Measurements from ENCODE around the gene FREY1.

The FREY1 gene

DNA sequence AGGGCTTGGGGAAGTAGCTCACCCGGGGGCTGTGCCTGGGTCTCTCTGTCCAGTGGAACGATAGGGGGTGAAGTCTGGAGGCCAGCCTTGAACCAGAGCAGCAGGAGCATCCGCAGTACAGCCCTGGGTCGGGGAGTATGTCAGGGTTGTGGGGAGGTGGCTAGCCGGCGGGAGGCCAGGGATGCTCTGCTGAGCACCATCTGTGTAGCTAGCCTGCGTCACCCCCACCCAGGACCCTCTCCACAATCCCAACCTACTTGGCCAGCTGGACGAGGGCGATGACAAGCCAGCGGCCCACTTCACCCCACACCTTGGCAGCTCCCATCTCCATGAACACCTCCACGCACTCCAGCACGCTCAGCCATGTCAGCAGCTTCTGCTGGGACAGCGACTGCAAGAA lies 8.4 kb upstream of the FREY1 start:
- TF ChIP-seq, protein P1, sequence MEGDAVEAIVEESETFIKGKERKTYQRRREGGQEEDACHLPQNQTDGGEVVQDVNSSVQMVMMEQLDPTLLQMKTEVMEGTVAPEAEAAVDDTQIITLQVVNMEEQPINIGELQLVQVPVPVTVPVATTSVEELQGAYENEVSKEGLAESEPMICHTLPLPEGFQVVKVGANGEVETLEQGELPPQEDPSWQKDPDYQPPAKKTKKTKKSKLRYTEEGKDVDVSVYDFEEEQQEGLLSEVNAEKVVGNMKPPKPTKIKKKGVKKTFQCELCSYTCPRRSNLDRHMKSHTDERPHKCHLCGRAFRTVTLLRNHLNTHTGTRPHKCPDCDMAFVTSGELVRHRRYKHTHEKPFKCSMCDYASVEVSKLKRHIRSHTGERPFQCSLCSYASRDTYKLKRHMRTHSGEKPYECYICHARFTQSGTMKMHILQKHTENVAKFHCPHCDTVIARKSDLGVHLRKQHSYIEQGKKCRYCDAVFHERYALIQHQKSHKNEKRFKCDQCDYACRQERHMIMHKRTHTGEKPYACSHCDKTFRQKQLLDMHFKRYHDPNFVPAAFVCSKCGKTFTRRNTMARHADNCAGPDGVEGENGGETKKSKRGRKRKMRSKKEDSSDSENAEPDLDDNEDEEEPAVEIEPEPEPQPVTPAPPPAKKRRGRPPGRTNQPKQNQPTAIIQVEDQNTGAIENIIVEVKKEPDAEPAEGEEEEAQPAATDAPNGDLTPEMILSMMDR (IDR thresholded peaks at IDR 0.05; ENCODE audit: low read depth, low read length, missing control alignments) = no peak
- in situ Hi-C loops (cut with HindIII; ENCODE audit: low pct_ligation_motif_present, low sequenced_read_pairs) = no loop called here
- Histone ChIP-seq H3K4me3 (ENCODE audit: low read depth, low read length) (no peak overlapping the region), H3K27ac (no peak overlapping the region), H3K27me3 (replicated peaks) (no peaks in the 10 kb centered on the region), H3K36me3 (replicated peaks) (peaks cover 32% of the 10 kb centered on the region)
- no peak for DNase-seq

DNA sequence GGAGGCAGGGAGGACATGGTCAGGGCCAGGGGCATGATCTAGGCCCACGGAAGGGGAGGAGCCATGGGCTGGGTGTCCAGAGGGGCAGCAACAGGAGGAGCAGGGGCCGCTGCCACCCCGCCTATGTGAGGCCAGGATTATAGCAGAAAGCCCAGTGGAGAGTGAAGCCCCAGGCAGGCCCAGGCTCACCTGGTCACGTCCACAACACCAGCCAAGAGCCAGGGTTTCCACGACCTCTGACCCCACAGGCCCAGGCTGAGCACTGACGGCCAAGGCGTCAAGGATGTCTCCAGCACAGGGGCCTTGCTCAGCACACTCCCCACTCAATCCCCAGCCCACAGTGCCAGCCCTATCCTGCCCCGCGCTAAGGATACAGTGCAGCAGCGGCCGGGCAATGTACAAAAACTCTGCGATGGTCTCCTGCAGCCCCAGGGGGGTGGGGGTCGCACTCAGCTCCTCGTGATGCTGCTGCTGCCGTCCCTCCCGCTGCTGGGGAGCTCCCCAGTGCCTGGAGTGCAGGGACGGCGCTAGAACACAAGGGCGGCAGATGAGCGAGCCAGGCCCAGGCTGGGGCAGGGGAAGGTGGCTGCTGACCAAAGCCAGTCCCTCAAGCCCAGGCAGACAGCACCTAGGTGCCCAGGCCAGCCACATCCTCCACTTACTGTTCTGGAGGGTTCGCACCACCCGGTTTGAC lies 7.0 kb upstream of the FREY1 start:
- in situ Hi-C loops (cut with HindIII; ENCODE audit: low pct_ligation_motif_present, low sequenced_read_pairs) = no loop called here
- H3K36me3 ChIP-seq (replicated peaks) = peaks cover 39% of the 10 kb centered on the region

DNA sequence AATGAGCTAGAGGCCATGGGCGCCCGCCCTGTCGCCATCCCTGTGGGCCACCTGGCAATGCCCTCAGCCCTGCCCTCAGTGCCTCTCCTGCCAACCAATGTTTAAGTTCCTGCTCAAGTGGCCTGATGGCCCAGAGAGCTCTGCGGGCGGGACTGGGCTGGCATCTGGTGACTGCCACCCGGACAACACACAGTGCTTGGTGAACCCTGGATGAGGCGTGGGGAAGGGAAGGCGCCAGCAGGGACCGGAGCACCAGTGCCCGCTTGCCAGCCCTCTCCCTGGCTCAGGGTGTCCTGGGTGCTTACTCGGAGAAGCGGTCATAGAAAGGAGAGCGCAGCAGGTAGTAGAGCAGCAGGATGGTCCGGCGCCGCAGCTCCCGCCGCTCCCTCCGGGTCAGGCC lies 6.4 kb upstream of the FREY1 start:
- in situ Hi-C loops (cut with HindIII; ENCODE audit: low pct_ligation_motif_present, low sequenced_read_pairs) = no loop called here

More for the DNA sequence above, 7.0 kb upstream of the FREY1 start:
- no peak overlapping the region for H3K4me3 ChIP-seq (ENCODE audit: low read depth, low read length)
- H3K27ac ChIP-seq = no peak overlapping the region
- no peak for DNase-seq
- TF ChIP-seq, protein P1 (IDR thresholded peaks at IDR 0.05; ENCODE audit: low read depth, low read length, missing control alignments) = no peak
- no peaks in the 10 kb centered on the region for H3K27me3 ChIP-seq (replicated peaks)

DNA sequence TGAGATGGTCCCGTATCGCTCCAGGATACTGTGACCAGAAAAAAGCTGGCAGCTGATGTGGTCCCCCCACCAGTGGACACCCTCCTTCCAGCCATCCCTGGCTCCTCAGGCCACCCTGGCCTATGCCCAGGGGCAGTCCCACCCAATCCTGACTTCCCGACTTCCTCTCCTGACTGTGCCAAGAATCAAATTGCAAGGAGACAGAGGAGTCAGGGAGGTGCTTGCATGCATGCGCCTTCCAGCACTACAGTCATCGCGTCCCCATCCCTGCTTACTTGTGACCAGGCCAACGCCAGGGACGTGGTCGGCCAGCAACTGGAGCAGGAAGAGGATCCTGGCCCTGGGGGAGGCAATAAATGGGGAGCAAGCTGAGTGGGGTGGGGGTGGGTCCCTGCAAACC lies 3.6 kb upstream of the FREY1 start:
- Histone ChIP-seq H3K36me3 (replicated peaks) (peaks cover 39% of the 10 kb centered on the region), H3K4me3 (ENCODE audit: low read depth, low read length) (no peak overlapping the region), H3K27me3 (replicated peaks) (no peaks in the 10 kb centered on the region), H3K27ac (no peak overlapping the region)
- in situ Hi-C loops (cut with HindIII; ENCODE audit: low pct_ligation_motif_present, low sequenced_read_pairs) = no loop called here
- TF ChIP-seq, protein P1 (IDR thresholded peaks at IDR 0.05; ENCODE audit: low read depth, low read length, missing control alignments) = no peak
- DNase-seq = no peak

More for the DNA sequence above, 6.4 kb upstream of the FREY1 start:
- no peak overlapping the region for H3K27ac ChIP-seq
- no peaks in the 10 kb centered on the region for H3K27me3 ChIP-seq (replicated peaks)
- peaks cover 39% of the 10 kb centered on the region for H3K36me3 ChIP-seq (replicated peaks)
- H3K4me3 ChIP-seq (ENCODE audit: low read depth, low read length) = no peak overlapping the region
- DNase-seq = no peak
- TF ChIP-seq, protein P1 (IDR thresholded peaks at IDR 0.05; ENCODE audit: low read depth, low read length, missing control alignments) = no peak

DNA sequence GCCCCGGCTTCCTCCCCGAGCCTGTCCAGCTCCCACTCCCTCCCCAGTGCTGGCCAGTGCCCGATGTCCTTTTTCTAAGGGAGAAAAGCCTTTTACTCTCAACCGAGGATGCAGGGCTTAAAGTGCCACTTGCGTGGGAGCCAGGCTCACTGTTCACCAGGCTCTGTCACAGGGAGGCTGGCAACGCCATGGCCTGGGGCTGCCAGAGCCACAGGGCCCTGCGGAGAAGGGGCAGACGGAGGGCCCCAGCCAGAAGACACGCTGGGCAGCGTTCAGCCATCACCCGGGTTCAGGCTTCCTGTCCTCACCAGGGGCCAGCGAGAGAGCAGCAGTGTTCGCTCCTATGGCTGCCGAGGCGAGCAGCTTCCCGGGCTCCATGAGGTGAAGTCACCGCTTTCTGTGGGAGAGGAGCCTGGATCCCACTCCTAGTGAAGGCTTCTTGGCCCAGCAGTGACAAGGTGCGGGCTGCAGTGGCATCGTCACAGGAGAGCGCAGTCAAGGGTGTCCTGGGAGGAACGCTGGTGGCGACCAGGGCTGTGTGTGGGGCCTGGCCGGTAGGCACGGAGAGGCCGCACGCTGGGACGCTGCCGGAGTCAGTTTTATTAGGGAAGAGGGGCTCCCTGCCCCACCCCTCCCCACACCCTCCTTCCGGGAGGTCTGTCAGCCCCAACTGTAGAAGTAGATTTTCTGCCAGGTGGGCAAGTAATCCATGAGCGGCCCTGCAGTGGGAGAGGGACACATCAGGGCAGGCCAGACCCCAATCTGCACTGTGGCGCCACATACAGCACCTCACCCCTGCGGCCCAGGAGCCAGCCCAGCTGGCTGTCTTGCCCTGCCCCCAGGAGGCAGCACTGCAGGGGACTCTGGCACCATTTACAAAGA lies 2.8 kb upstream of the FREY1 start:
- no peak overlapping the region for H3K4me3 ChIP-seq (ENCODE audit: low read depth, low read length)
- no peaks in the 10 kb centered on the region for H3K27me3 ChIP-seq (replicated peaks)
- in situ Hi-C loops (cut with HindIII; ENCODE audit: low pct_ligation_motif_present, low sequenced_read_pairs) = no loop called here
- H3K36me3 ChIP-seq (replicated peaks) = peaks cover 33% of the 10 kb centered on the region
- DNase-seq = no peak
- TF ChIP-seq, protein P1 (IDR thresholded peaks at IDR 0.05; ENCODE audit: low read depth, low read length, missing control alignments) = no peak
- H3K27ac ChIP-seq = no peak overlapping the region

All from brain microvascular endothelial cell (primary cell).